Vagina (tissue), 2 donors: ENCODE measurements around the gene SCGB1D1. TPM values are rescaled to one million over a fixed set of nuclear protein-coding genes. Genes with fewer than 3 reads are reported as not detected.

Experiments
- DNase-seq, 2 donors: peaks; one replicate each; pipeline ENCODE4 v3.0.0-alpha.2; 2017; ENCODE audit errors: extremely low spot score in 2 of 2
- H3K27ac ChIP-seq: fragments of 200-600 bp; sonication (generic); one replicate; pipeline ENCODE4 v1.5.1; 2019
- H3K27me3 ChIP-seq: fragments of 200-600 bp; sonication (generic); one replicate; pipeline ENCODE4 v1.5.1; 2019
- H3K36me3 ChIP-seq, 2 donors: fragments of 200-600 bp; sonication (generic); one replicate each; pipeline ENCODE4 v1.5.1; 2017 to 2019
- H3K4me1 ChIP-seq: fragments of 200-600 bp; sonication (generic); one replicate; pipeline ENCODE4 v1.5.1; 2019
- H3K4me3 ChIP-seq, 2 donors: fragments of 200-600 bp; sonication (generic); 1 replicate in 1 of 2; 2 replicates in 1 of 2; pipeline ENCODE4 v1.5.1; 2016 to 2019
- H3K9me3 ChIP-seq: fragments of 200-600 bp; sonication (generic); one replicate; pipeline ENCODE4 v1.5.1; 2019
- CTCF ChIP-seq, 3 experiments: fragments of 450-650 bp in 2 of 3; fragments of 200-600 bp in 1 of 3; sonication (generic) in 1 of 3; IDR thresholded peaks; one replicate each; pipeline ENCODE4 v1.5.1; 2017 to 2019; ENCODE audit warnings: antibody characterized with exemption in 3 of 3, mild to moderate bottlenecking in 2 of 3, moderate library complexity in 2 of 3
- POLR2A ChIP-seq, 2 donors: fragments of 450-650 bp; IDR thresholded peaks; one replicate each; pipeline ENCODE4 v1.6.1; 2017; ENCODE audit warnings: antibody characterized with exemption in 2 of 2, mild to moderate bottlenecking in 2 of 2, moderate library complexity in 2 of 2
- POLR2AphosphoS5 ChIP-seq, 2 donors: sonication (generic); formaldehyde crosslinking; IDR thresholded peaks; one replicate each; pipeline ENCODE4 v1.9.0; 2017; ENCODE audit warnings: antibody characterized with exemption in 2 of 2, mild to moderate bottlenecking in 2 of 2, low read depth in 1 of 2; ENCODE audit not compliant: insufficient read depth in 1 of 2
- intact Hi-C: fragments of 100-400 bp; cut with DNase I; formaldehyde crosslinking; loops from one replicate; pipeline ENCODE4 v1.15.1; 2023
- total RNA-seq: library from RNA; depleted of rRNA; stranded (reverse); fragments of >200 nt; gene quantifications from one replicate; pipeline ENCODE4 v1.2.3, GENCODE V29; 2016

SCGB1D1 gene
- total RNA-seq, 1 donor from 2014 or later = not detected

GRCh38 chr11:62236187-62236586 lies 46.2 kb downstream of the SCGB1D1 start:
- Histone ChIP-seq H3K4me1 (no peaks in the 10 kb centered on the region), H3K9me3 (no peaks in the 10 kb centered on the region), H3K36me3 (no peaks in the 10 kb centered on the region), H3K27me3 (no peaks in the 10 kb centered on the region), H3K27ac (no peak overlapping the region), H3K4me3 (no peak overlapping the region)
- no peak for DNase-seq
- TF ChIP-seq POLR2AphosphoS5 (IDR thresholded peaks at IDR 0.05; ENCODE audit: insufficient read depth in 1 of 2, low read depth in 1 of 2) = no peak
- no peak for TF ChIP-seq POLR2A (IDR thresholded peaks at IDR 0.05)
- no peak for TF ChIP-seq CTCF (IDR thresholded peaks at IDR 0.05)
- intact Hi-C loops = no loop called here

- no peaks in the 10 kb centered on the region for H3K27me3 ChIP-seq
- DNase-seq = no peak
- intact Hi-C loops = no loop called here
- no peak overlapping the region for H3K4me3 ChIP-seq
- H3K9me3 ChIP-seq = no peaks in the 10 kb centered on the region
- no peak overlapping the region for H3K27ac ChIP-seq
- no peak for TF ChIP-seq CTCF (IDR thresholded peaks at IDR 0.05)
- no peak for TF ChIP-seq POLR2A (IDR thresholded peaks at IDR 0.05)
- no peak for TF ChIP-seq POLR2AphosphoS5 (IDR thresholded peaks at IDR 0.05; ENCODE audit: insufficient read depth in 1 of 2, low read depth in 1 of 2)
- no peaks in the 10 kb centered on the region for H3K36me3 ChIP-seq
- no peaks in the 10 kb centered on the region for H3K4me1 ChIP-seq
Measured at GRCh38 chr11:62237499-62237898, 47.5 kb downstream of the SCGB1D1 start.

- no peak overlapping the region for H3K4me3 ChIP-seq
- no peaks in the 10 kb centered on the region for H3K36me3 ChIP-seq
- intact Hi-C loops = no loop called here
- no peak for DNase-seq
- no peaks in the 10 kb centered on the region for H3K4me1 ChIP-seq
- H3K27ac ChIP-seq = no peak overlapping the region
- no peaks in the 10 kb centered on the region for H3K27me3 ChIP-seq
- TF ChIP-seq CTCF (IDR thresholded peaks at IDR 0.05) (no peak), POLR2AphosphoS5 (IDR thresholded peaks at IDR 0.05; ENCODE audit: insufficient read depth in 1 of 2, low read depth in 1 of 2) (no peak)
- no peaks in the 10 kb centered on the region for H3K9me3 ChIP-seq
Measured at GRCh38 chr11:62238151-62238550, 48.1 kb downstream of the SCGB1D1 start.

- intact Hi-C loops = no loop called here
- TF ChIP-seq POLR2A (IDR thresholded peaks at IDR 0.05) (no peak), CTCF (IDR thresholded peaks at IDR 0.05) (no peak), POLR2AphosphoS5 (IDR thresholded peaks at IDR 0.05; ENCODE audit: insufficient read depth in 1 of 2, low read depth in 1 of 2) (no peak)
Measured at GRCh38 chr11:62241095-62241494, 51.1 kb downstream of the SCGB1D1 start.

GRCh38 chr11:62242021-62242420 lies 52.0 kb downstream of the SCGB1D1 start, which contains the start of gene SCGB1D2:
SCGB1D2 (plus strand) TSS chr11:62242239; CDS start chr11:62242308, 69 bp downstream.
- no peaks in the 10 kb centered on the region for H3K9me3 ChIP-seq
- DNase-seq = no peak
- no peaks in the 10 kb centered on the region for H3K4me1 ChIP-seq
- H3K27ac ChIP-seq = no peak within 1 kb of the TSS
- intact Hi-C loops = no loop called here
- H3K4me3 ChIP-seq = no peak within 1 kb of the TSS
- H3K36me3 ChIP-seq = no peaks in the 10 kb centered on the region
- no peaks in the 10 kb centered on the region for H3K27me3 ChIP-seq
- TF ChIP-seq CTCF (IDR thresholded peaks at IDR 0.05) = no peak
- no peak for TF ChIP-seq POLR2AphosphoS5 (IDR thresholded peaks at IDR 0.05; ENCODE audit: insufficient read depth in 1 of 2, low read depth in 1 of 2)
- no peak for TF ChIP-seq POLR2A (IDR thresholded peaks at IDR 0.05)

More at GRCh38 chr11:62241095-62241494, 51.1 kb downstream of the SCGB1D1 start:
- no peaks in the 10 kb centered on the region for H3K27me3 ChIP-seq
- no peaks in the 10 kb centered on the region for H3K9me3 ChIP-seq
- H3K36me3 ChIP-seq = no peaks in the 10 kb centered on the region
- H3K27ac ChIP-seq = no peak overlapping the region
- H3K4me1 ChIP-seq = no peaks in the 10 kb centered on the region
- no peak overlapping the region for H3K4me3 ChIP-seq
- DNase-seq = no peak

Other genes with a start within 250 kb of the SCGB1D1 start
- gene BEST1, start 239.9 kb upstream of the SCGB1D1 start, total RNA-seq = 4.4 TPM
- gene FTH1, start 222.6 kb upstream of the SCGB1D1 start, total RNA-seq = 2,421 TPM
- gene INCENP, start 66.2 kb upstream of the SCGB1D1 start, total RNA-seq = 39.0 TPM
- not detected for gene SCGB2A1, start 18.5 kb downstream of the SCGB1D1 start, total RNA-seq
- gene SCGB1D2, start 52.0 kb downstream of the SCGB1D1 start, total RNA-seq = not detected
- gene SCGB2A2, start 79.9 kb downstream of the SCGB1D1 start, total RNA-seq = not detected
- gene SCGB1D4, start 108.9 kb downstream of the SCGB1D1 start, total RNA-seq = not detected
- gene ASRGL1, start 147.2 kb downstream of the SCGB1D1 start, total RNA-seq = 5.6 TPM
- not detected for gene SCGB1A1, start 228.8 kb downstream of the SCGB1D1 start, total RNA-seq